ENCODE data around the gene B4GALNT3.

B4GALNT3 gene

GRCh38 chr12:496736-497135, 37.0 kb downstream of the B4GALNT3 start:
- no peak overlapping the region for H3K4me3 ChIP-seq (replicated peaks; ENCODE audit: low read depth, low read length)
- DNase-seq (ENCODE audit: extremely low read depth, low read depth) = no peak
- TF ChIP-seq CTCF (IDR thresholded peaks at IDR 0.05; ENCODE audit: low read depth, low read length, missing control alignments) = no peak

GRCh38 chr12:497501-498160, 37.9 kb downstream of the B4GALNT3 start:
- DNase-seq (ENCODE audit: extremely low read depth, low read depth) = no peak
- no peak for TF ChIP-seq CTCF (IDR thresholded peaks at IDR 0.05; ENCODE audit: low read depth, low read length, missing control alignments)
- H3K4me3 ChIP-seq (replicated peaks; ENCODE audit: low read depth, low read length) = no peak overlapping the region

GRCh38 chr12:499837-500458, 40.2 kb downstream of the B4GALNT3 start:
- H3K4me3 ChIP-seq (replicated peaks; ENCODE audit: low read depth, low read length) = no peak overlapping the region
- no peak for TF ChIP-seq CTCF (IDR thresholded peaks at IDR 0.05; ENCODE audit: low read depth, low read length, missing control alignments)
- no peak for DNase-seq (ENCODE audit: extremely low read depth, low read depth)

- TF ChIP-seq CTCF (IDR thresholded peaks at IDR 0.05; ENCODE audit: low read depth, low read length, missing control alignments) = no peak
- no peak for DNase-seq (ENCODE audit: extremely low read depth, low read depth)
- H3K4me3 ChIP-seq (replicated peaks; ENCODE audit: low read depth, low read length) = no peak overlapping the region
These were observed 42.1 kb downstream of the B4GALNT3 start for GRCh38 chr12:501722-502447.

- no peak for TF ChIP-seq CTCF (IDR thresholded peaks at IDR 0.05; ENCODE audit: low read depth, low read length, missing control alignments)
- DNase-seq (ENCODE audit: extremely low read depth, low read depth) = no peak
- no peak overlapping the region for H3K4me3 ChIP-seq (replicated peaks; ENCODE audit: low read depth, low read length)
These were observed 43.5 kb downstream of the B4GALNT3 start for GRCh38 chr12:503111-503761.

GRCh38 chr12:505221-505620, 45.5 kb downstream of the B4GALNT3 start:
- no peak for TF ChIP-seq CTCF (IDR thresholded peaks at IDR 0.05; ENCODE audit: low read depth, low read length, missing control alignments)
- no peak for DNase-seq (ENCODE audit: extremely low read depth, low read depth)

More at GRCh38 chr12:505221-505620, 45.5 kb downstream of the B4GALNT3 start:
- no peak overlapping the region for H3K4me3 ChIP-seq (replicated peaks; ENCODE audit: low read depth, low read length)

Measured in HFF-Myc (cell line).